LoVo (cell line): Measurements from ENCODE around the gene GYS2.

ENCODE experiments used
- DNase-seq: peaks from one replicate; pipeline ENCODE4 v3.0.0-alpha.2; 2016; ENCODE audit warnings: low spot score

Gene GYS2

DNA sequence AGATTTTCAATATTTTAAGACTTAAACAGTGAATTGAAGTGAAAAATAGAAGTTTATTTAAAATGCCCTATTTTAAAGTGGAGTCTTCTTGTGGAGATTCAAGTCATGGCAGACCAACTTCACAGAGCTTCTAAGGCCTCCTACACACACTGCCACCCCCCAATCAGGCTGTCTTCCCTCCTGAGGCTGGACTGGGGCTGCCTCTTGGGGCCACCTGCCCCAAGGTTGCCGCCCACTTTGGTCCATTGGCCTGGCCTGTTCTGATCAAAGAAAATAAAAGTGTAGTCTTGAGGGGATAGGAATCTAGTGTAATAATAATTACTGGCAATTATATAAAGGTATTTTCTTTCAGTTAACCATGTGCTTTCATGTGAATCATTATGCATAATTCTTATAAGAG, 101.8 kb downstream of the GYS2 start:
- no peak for DNase-seq

DNA sequence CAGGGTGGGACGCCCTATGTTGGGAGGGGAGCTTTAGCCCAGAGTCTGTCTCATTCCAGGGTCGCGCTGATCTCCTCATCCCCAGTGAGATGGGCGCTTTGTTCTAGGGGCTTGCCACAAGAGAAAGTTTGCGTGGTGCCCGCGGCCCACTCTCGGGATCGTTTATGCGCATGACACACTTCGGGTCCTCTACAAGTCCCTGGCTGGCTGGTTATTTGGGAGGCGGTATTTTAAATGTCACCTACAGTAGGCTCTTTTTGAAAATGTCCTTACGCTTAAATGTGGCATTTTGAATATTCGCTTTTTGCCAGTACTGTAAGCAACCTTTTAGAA, 102.5 kb downstream of the GYS2 start:
- peak; percentile 14 for DNase-seq

DNA sequence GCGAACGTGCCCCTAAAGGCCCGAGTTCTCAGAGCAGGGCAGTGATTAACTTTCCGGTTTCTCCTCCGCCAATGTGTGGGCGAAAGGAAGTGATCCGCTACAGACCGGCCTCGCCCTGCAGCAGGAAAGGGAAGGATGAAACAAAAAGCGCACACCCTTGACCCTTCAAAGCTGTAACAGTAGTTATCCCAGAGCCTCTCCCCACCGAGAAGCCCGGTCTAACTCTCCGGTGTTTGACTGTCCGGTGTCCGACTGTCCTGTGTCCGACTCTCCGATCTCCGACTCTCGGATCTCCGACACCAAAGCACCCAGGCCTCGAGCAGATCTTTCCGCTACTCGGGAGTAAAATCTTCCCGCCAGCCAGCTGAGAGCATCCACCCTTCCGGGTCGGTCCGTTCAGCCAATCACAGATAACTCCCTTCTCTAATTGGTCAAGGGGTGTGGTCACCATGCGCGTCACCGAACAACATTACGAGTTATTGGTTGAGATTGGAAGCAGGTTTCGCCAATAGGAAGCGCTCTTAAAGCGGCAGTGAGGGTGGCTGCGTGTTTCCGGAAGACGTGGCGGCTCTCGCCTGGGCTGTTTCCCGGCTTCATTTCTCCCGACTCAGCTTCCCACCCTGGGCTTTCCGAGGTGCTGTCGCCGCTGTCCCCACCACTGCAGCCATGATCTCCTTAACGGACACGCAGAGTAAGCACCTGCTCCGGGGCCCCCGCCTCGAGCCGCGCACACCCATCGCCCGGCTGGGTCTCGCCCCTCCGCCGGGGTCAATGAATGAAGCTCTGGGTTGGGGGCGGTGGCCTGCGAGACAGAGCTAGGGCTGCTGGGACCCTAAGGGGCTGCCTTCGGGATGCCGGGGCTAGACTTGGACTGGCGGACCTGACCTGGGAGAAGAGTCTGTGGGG, 103.1 kb downstream of the GYS2 start, which contains the start of the genes GOLT1B and RECQL:
GOLT1B (plus strand) TSS at position 532 of the 906 bp plus-strand sequence; CDS start at position 667, 135 bp downstream.
RECQL (minus strand) TSS at position 378 of the 906 bp plus-strand sequence. CDS start 2,065 bp downstream, outside the sequence.
- DNase-seq = peak; percentile 99

DNA sequence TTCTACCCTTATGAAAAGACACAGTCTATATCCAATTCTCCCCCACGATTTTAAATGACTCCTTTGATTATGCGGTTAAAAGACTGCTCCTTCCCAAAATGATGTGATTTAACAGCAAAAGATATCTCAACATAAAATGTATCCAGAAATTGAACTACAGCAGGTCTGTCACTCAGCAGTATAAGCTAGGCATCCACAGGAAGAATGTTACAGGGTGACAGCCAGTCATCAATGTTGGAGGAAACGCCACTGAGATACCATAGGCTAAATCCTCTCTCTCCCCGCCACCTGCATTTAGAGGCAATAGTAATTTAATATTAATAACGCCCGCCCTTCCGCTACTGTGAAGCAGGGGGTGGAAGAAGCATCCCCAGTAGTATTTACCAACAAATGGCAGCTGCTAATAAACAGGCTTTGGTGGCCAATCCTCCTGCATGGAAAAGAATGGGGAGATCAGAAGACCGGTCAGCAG, 103.8 kb downstream of the GYS2 start:
- DNase-seq = no peak

DNA sequence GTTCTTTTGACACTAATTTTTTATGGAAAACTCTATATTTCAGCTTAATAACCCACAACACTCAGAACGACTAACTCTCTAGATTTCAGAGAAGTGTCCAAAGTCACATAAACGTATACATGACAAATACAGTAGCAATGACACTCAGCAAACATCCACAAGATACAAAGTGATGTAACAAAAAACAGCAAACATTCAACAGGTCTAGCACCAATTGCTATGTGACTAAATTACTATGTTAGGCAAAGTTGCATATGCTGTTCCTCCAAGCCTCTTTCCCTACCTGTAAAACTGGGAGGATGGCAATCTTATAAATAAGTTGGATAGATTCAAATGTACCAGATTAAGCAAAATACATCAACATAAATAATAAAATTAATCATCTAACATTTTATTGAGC, 104.9 kb downstream of the GYS2 start:
- no peak for DNase-seq
